Endothelial cell of umbilical vein (primary cell): ENCODE data around the gene GNAI1. TPM values are rescaled to one million over a fixed set of nuclear protein-coding genes. Genes with fewer than 3 reads are reported as not detected.

Experiments used
- BruUV-seq: library from RNA; stranded (reverse); fragments of 400-500 nt; replicated peaks from 2 replicates; lab custom pipeline; 2021; lab: Mats Ljungman, UMichigan
- CTCF ChIA-PET: fragments of 300-600, 350-600 bp; sonication (Branson Sonifier 250); formaldehyde crosslinking; loops from one replicate; lab custom pipeline; 2021; ENCODE audit warnings: antibody characterized with exemption, inconsistent platforms; lab: Charles Lee
- POLR2A ChIA-PET: fragments of 300-600, 350-600 bp; sonication (Branson Sonifier 250); formaldehyde crosslinking; loops from one replicate; lab custom pipeline; 2021; ENCODE audit warnings: antibody characterized with exemption, inconsistent platforms; lab: Charles Lee
- DNase-seq: peaks from one replicate; pipeline ENCODE4 v3.0.0-alpha.2; 2011; ENCODE audit warnings: low read depth, low spot score
- FAIRE-seq: peaks from 2 replicates; lab custom pipeline; 2011; peaks lifted over from hg19 to GRCh38; lab: Jason Lieb, UNC
- H2AFZ ChIP-seq: 2 replicates; pipeline ENCODE4 v1.6.0; 2012; ENCODE audit warnings: low read depth, low read length, control low read depth, inconsistent platforms
- H3K27ac ChIP-seq: 2 replicates; pipeline ENCODE4 v1.5.1; 2011; ENCODE audit warnings: low read depth, mild to moderate bottlenecking, control low read depth, low read length, moderate library complexity; ENCODE audit not compliant: insufficient read depth
- H3K27me3 ChIP-seq, 2 experiments: 2 replicates each; pipeline versions ENCODE4 v1.6.0 to v1.6.1; 2011; ENCODE audit warnings: low read length in 2 of 2, mixed read lengths in 1 of 2; ENCODE audit not compliant: control insufficient read depth in 2 of 2, insufficient read depth in 2 of 2
- H3K36me3 ChIP-seq, 2 experiments: 2 replicates in 1 of 2; 3 replicates in 1 of 2; pipeline ENCODE4 v1.5.1; 2011; ENCODE audit warnings: low read length in 2 of 2, mild to moderate bottlenecking in 1 of 2, moderate library complexity in 1 of 2; ENCODE audit not compliant: control insufficient read depth in 2 of 2, insufficient read depth in 2 of 2; ENCODE audit errors: extremely low read depth in 1 of 2
- H3K4me1 ChIP-seq: 3 replicates; pipeline ENCODE4 v1.5.1; 2011; ENCODE audit warnings: mild to moderate bottlenecking, low read length; ENCODE audit not compliant: control insufficient read depth, insufficient read depth; ENCODE audit errors: extremely low read depth
- H3K4me2 ChIP-seq: 2 replicates; pipeline ENCODE4 v1.6.1; 2011; ENCODE audit warnings: low read length, control low read depth, mixed read lengths; ENCODE audit not compliant: insufficient read depth
- H3K4me3 ChIP-seq, 3 experiments: fragments of 200-600 bp in 1 of 3; sonication (generic), shearing (Covaris generic) in 1 of 3; replicated peaks in 1 of 3; 2 replicates each; pipeline ENCODE4 v1.5.1; 2011 to 2016; ENCODE audit warnings: control low read depth in 3 of 3, low read length in 3 of 3, mild to moderate bottlenecking in 2 of 3, inconsistent platforms in 1 of 3, low read depth in 1 of 3, moderate library complexity in 1 of 3; ENCODE audit not compliant: insufficient read depth in 1 of 3
- H3K79me2 ChIP-seq: 2 replicates; pipeline ENCODE4 v1.6.0; 2012; ENCODE audit warnings: low read length, inconsistent platforms; ENCODE audit not compliant: control insufficient read depth, insufficient read depth
- H3K9ac ChIP-seq: replicated peaks from 2 replicates; pipeline ENCODE3; 2011; ENCODE audit warnings: low read length, control low read depth; ENCODE audit not compliant: insufficient read depth; ENCODE audit errors: extremely low read depth
- H3K9me1 ChIP-seq: replicated peaks from 3 replicates; pipeline ENCODE4 v1.6.0; 2011; ENCODE audit warnings: mild to moderate bottlenecking, low read length; ENCODE audit not compliant: control insufficient read depth, insufficient read depth; ENCODE audit errors: extremely low read depth
- H3K9me3 ChIP-seq: replicated peaks from 2 replicates; pipeline ENCODE4 v1.5.1; 2012; ENCODE audit warnings: low read length, inconsistent platforms; ENCODE audit not compliant: control insufficient read depth, insufficient read depth
- H4K20me1 ChIP-seq: replicated peaks from 2 replicates; pipeline ENCODE3; 2011; ENCODE audit warnings: mild to moderate bottlenecking, low read length; ENCODE audit not compliant: control insufficient read depth, insufficient read depth; ENCODE audit errors: extremely low read depth
- CTCF ChIP-seq, 2 donors: IDR thresholded peaks; 1 replicate in 1 of 2; 2 replicates in 1 of 2; pipeline ENCODE4 v1.5.1; 2011; ENCODE audit warnings: low read length in 2 of 2, mild to moderate bottlenecking in 2 of 2, moderate library complexity in 2 of 2, control low read depth in 1 of 2, inconsistent platforms in 1 of 2, low read depth in 1 of 2; ENCODE audit not compliant: insufficient read depth in 1 of 2; ENCODE audit errors: extremely low read depth in 1 of 2
- EZH2 ChIP-seq: IDR thresholded peaks from 2 replicates; pipeline ENCODE4 v1.6.1; 2012; ENCODE audit warnings: borderline replicate concordance, low read depth, mild to moderate bottlenecking, moderate library complexity, low read length, inconsistent platforms; ENCODE audit not compliant: severe bottlenecking
- FOS ChIP-seq: IDR thresholded peaks from 2 replicates; pipeline ENCODE4 v1.6.1; 2011; ENCODE audit warnings: mild to moderate bottlenecking, low read length, moderate library complexity, borderline replicate concordance; ENCODE audit not compliant: insufficient read depth
- GATA2 ChIP-seq: IDR thresholded peaks from 2 replicates; pipeline ENCODE4 v1.7.0; 2011; ENCODE audit warnings: low read depth, mild to moderate bottlenecking, moderate library complexity, mixed read lengths, low read length; ENCODE audit not compliant: insufficient read length, insufficient read depth
- JUN ChIP-seq: IDR thresholded peaks from 2 replicates; pipeline ENCODE4 v1.6.1; 2011; ENCODE audit warnings: borderline replicate concordance, low read depth; ENCODE audit not compliant: insufficient read length, insufficient read depth
- MAX ChIP-seq: IDR thresholded peaks from 2 replicates; pipeline ENCODE4 v1.6.1; 2011; ENCODE audit not compliant: insufficient read depth, insufficient read length
- MYC ChIP-seq: IDR thresholded peaks from one replicate; pipeline ENCODE4 v1.6.1; 2011; ENCODE audit warnings: mild to moderate bottlenecking, low read depth, low read length
- POLR2A ChIP-seq: IDR thresholded peaks from 2 replicates; pipeline ENCODE4 v1.6.1; 2012; ENCODE audit warnings: low read depth, mild to moderate bottlenecking, control low read depth, low read length
- POLR2AphosphoS5 ChIP-seq: IDR thresholded peaks from 2 replicates; pipeline ENCODE4 v1.6.1; 2012; ENCODE audit warnings: low read depth, mild to moderate bottlenecking, control low read depth, low read length, moderate library complexity; ENCODE audit not compliant: insufficient read depth
- dilution Hi-C: fragments of 300-500 bp; cut with MboI; formaldehyde crosslinking; loops from one replicate; pipeline ENCODE4 v1.15.0; 2019; ENCODE audit warnings: low sequenced_read_pairs; ENCODE audit not compliant: extremely low pct_ligation_motif_present
- intact Hi-C: fragments of 100-400 bp; cut with micrococcal nuclease; formaldehyde crosslinking; loops from one replicate; pipeline ENCODE4 v1.10.0; 2022
- polyA plus RNA-seq, 4 experiments: library from polyadenylated mRNA; depleted of rRNA in 3 of 4; stranded (reverse) in 3 of 4; unstranded in 1 of 4; fragments of >200 nt; gene quantifications; 2 replicates each; pipeline versions ENCODE4 v1.2.1 to v1.2.3, GENCODE V29; 2011 to 2012; ENCODE audit warnings: missing spikeins in 1 of 4
- total RNA-seq: library from RNA; stranded (reverse); gene quantifications from 2 replicates; pipeline ENCODE4 v1.2.3, GENCODE V29; 2021

GNAI1 gene
- total and polyA plus RNA-seq, 2 donors (not counting 3 experiments of a cell fraction or from before 2014, with no cell fraction given): 7.5 to 15.0 TPM

GRCh38 chr7:80186721-80187120 is 52.1 kb downstream of the GNAI1 start:
- no peak for TF ChIP-seq EZH2
- no peak for TF ChIP-seq POLR2A
- no peak for TF ChIP-seq GATA2
- TF ChIP-seq MAX: no peak
- TF ChIP-seq JUN: no peak
- no peak for TF ChIP-seq MYC
- no peak for TF ChIP-seq POLR2AphosphoS5
- no peak for TF ChIP-seq CTCF (IDR thresholded peaks at IDR 0.05; ENCODE audit: extremely low read depth in 1 of 2, insufficient read depth in 1 of 2, low read depth in 1 of 2, low read length in 2 of 2)
- no peak for TF ChIP-seq FOS
- H3K9me3 ChIP-seq: no peaks in the 10 kb centered on the region
- H3K4me2 ChIP-seq: no peak overlapping the region
- BruUV-seq: no TSS peak
- dilution Hi-C loops: no loop called here
- H2AFZ ChIP-seq: no peak overlapping the region
- no peaks in the 10 kb centered on the region for H4K20me1 ChIP-seq
- FAIRE-seq (no peak), DNase-seq (peak; percentile 16)
- no peaks in the 10 kb centered on the region for H3K27me3 ChIP-seq
- no peak overlapping the region for H3K9ac ChIP-seq
- H3K4me1 ChIP-seq: no peaks in the 10 kb centered on the region
- CTCF ChIA-PET: interaction anchor here (1.9 kb wide), 1 partner anchor 10 kb away, joined by 8 read pairs; no protein-coding TSS in a partner anchor
- intact Hi-C loops: no loop called here
- no peak overlapping the region for H3K4me3 ChIP-seq
- H3K27ac ChIP-seq: no peak overlapping the region
- H3K36me3 ChIP-seq: no peaks in the 10 kb centered on the region
- H3K9me1 ChIP-seq: no peaks in the 10 kb centered on the region
- H3K79me2 ChIP-seq: peaks cover 2% of the 10 kb centered on the region
- POLR2A ChIA-PET: interaction anchor here (0.6 kb wide), 1 partner anchor 566 kb away, joined by 3 read pairs; no protein-coding TSS in a partner anchor
